GM18502 (cell line): ENCODE results near the gene CALD1.
A peak's percentile ranks its signal among the peaks of the same experiment; 100 is the strongest.

ENCODE experiments used
- ATAC-seq: cut with Tn5 transposase; IDR thresholded peaks from one replicate; pipeline ENCODE4 v1.9.1; 2021; ENCODE audit warnings: mild to moderate bottlenecking; ENCODE audit not compliant: unreplicated experiment, poor library complexity

CALD1 gene

DNA sequence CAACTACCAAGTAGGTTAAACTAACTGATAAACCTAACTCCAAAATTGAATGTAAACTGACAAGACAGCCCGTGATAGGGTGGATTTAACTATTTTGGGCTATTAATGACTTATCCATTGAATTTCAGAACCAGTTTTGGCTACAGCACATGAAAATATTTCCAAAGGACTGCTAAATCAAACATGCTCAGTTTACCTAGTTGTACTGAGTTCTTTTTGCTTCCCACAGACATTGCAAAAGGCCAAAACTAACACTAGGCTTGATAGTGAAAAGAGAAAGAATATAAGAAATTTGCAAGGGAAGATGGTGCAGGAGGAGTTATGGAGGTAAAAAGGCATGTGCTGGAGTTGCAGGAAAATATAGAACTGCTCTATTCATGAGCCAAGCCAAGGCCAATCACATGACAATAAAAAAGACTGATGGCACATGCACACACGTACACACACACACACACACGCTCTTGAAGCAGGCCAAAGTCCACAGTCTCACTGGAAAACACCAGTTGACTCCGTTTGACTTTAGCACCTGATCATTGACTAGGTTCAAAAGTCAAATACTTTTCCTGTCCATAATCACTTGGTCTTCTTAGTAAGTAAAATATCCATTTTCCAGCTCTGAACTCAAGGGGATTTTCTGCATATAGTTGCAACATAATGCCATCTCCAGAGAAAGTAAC, 130.9 kb downstream of the CALD1 start:
- ATAC-seq = no peak

DNA sequence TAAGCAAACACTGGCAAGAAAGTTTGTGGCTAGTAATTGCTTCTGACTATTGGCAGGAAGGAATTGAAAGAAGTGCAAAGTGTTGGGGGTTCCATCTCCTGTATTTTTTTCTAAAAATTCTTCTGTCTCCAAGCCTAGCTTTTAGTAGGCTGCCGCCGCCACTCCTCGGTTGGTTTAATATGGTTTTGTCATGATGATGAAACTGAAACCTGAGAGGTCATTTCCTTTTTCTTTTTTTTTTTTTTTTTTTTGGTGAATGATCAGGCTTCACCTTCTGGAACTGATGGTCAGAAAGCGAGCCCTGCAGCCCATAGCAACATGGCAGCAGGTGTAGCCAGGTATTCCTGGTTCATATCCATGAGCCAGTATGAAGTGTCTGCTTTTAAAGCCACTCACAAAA, 131.5 kb downstream of the CALD1 start:
- ATAC-seq = peak; percentile 50

DNA sequence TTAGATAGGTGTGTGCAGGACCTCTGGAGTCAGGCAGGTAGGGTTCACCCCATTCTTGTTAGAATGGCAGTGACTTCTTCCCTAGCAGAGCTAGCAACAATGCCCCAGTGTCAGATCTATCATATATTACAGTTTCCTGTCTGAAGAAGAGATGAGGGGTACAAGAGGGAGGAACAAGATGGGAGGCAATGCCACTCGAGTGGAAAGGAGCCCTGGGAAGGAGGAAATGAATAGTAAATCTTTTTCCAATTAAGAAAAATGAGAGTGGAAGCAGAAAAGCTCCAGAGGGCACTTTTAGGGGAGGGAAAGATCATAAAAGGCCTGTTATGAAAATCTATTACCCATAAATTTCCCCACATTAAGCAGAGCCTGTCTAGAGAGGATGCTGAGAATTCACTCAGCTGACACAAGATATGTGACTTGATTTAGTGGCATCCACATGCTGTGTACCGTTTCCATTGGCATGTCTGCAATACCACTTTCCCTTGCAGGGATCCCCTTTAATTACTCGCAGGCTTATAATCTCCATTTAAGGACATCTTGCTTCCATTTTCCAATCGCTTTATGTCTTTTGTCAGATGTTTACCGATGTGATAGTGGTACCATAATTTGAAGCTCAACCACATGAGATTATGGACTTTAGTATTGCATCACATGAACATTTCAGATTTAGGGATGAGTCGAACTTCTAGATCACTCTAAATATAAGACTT, 136.9 kb downstream of the CALD1 start:
- ATAC-seq = no peak

DNA sequence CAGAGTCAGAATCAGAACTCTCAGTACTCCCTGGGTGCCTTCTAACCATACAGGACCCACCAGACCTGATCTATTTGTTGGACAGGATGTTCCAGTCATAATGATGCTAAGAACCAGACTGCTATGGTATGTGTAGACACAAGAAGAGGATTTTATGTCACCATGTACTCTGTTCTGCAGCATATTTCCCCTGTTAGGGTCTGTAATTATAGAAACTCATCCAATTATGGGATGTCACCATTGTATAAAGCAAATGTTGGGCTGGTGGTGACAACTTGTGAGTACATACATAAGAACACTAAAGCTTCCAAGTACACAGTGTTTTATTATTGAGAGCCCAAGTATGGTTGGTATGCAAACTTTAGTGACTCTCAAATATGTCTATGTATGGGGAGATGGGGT, 139.8 kb downstream of the CALD1 start:
- ATAC-seq = peak; percentile 90

DNA sequence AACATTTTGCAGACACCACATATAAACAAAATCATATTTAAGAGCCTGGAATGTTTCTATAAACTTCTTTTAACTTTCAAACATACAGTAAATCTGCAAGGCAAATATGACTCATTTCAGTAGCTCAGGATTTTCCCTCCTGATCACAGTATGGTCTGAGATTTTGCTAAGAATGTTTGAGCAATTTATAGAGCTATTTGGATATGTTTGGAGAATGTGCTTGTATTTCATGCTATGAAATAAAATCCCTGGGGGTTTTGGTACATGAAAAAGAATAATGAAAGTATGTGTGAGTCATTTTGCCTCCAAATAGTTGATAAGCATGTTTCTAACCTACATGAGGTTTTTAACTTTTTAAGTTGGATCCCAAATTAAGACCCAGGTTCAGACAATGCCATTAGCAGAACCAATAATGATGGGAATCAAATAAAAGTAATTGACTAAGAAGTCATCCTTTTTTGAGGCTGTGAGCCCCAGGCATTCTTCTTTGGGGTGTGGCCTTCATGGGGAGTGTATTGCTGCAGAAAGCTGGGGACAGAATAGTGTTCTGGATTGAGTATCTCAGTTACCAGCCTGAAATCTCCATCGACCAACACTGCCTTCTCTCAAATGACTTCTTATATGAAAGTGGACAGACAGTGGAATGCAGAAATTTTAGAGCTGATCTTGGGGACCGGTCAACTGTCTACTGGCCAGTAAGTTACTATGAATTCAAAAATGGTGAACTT, 140.8 kb downstream of the CALD1 start:
- peak; percentile 59 for ATAC-seq

DNA sequence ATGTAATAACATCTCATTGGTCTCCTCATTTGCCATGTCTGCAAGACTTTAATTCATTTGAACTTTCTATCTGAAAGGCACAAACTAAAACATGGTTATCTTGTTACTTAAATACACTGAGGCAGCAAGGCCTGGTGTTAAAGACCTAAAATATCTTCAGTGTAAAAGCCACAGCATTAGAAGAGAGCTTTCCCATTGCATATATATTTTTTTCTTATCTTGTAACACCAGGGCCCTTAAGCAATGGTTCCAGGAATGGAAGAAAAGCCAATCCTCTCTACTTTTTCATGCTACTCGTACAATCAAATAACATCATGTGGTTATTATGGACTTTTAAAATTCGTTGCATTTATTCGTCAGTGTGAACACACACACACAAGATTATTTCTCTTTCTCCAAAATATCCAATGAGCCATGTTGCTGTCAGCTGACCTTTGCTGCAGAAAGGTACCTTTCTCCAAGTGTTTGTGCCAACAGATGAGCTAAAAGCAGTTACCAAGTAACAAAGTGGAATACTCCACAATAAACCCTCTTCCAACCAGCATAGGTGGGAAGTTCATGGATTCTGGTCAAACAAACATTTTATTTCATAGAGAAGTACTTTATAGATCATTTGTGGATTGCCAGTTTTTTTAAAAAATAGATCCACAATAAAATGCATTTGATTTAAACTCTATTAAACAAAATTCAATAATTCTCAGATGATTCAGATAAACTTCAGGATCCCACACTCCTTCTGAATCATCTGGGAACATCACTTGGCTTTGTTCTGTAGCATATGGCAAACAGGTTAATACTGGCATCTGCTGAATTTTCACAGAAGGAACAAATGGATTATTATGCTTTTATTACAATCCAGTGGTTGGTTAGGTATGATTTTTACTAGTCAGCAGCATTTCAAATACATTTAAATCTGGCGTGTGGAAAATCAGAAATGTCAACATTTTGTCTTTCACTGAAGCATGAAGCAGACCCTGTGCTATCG, 143.6 kb downstream of the CALD1 start:
- ATAC-seq = no peak

DNA sequence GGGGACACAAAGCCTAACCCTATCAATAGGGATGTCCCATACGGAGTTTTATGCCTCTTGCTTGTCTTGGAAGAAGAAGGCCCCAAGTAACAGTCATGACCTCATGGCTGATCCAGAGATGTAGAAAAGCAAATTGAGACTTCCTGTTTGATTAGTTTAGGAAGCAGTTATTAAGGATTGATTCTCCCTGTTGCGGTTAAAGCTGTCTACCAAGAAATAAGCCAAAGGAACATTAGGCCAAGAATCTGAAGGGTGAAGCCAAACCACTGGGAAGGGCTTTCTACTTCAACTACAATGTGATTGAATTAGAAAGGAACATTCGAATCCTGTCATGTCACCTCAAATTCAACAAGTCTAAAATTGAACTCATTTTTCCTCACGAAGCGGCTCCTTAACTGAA, 146.3 kb downstream of the CALD1 start:
- no peak for ATAC-seq

DNA sequence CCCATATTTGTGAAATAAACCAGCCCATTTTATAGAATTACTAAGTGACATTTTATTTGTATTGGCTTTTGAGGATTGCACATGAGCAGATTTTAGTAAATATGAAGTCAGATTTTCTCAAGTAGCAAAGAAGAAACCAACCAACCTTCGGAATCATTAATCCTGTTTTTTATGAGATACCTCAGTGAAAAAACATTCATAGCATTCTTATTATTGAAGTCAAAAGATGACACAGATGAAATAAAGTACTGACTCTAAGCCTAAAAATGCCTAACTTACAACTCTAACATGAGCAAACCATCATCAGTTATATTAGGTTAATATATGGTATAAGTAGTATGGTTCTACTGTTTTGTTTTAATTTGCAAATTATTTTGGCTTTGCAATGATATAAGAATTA, 147.0 kb downstream of the CALD1 start:
- ATAC-seq = no peak

DNA sequence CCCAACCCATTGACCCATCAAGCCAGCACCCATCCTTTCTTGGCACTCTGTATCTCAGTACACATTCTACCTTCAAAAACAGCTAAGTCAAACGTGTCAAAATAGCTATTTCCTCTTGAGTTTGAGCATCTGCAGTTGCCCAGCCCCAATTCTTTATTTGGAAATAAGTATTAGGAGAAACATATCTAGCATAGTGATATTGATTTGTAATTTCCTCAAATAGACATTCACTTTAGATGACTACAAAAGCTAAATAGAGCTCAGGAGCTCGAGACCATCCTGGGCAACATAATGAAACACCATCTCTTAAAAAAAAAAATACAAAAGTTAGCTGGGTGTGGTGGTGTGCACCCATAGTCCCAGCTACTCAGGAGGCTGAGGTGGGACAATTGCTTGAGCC, 147.6 kb downstream of the CALD1 start:
- no peak for ATAC-seq

DNA sequence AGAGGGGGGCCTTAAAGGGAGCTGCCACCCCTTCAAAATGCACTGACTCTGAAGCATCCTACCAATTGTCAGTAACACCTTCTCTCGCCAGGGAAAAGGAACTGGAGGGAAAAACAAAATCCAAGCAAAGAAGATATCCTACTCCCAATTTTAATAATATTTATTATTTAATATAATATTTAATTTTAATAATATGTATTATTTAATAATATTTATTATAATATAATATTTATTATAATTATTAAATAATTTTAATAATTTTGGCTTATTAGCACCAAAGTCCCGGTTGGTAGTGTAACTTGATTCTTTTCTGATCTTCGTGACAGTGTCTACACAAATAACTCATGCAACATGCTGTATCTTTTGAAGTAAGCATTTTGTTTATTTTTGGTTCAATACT, 148.3 kb downstream of the CALD1 start:
- no peak for ATAC-seq

DNA sequence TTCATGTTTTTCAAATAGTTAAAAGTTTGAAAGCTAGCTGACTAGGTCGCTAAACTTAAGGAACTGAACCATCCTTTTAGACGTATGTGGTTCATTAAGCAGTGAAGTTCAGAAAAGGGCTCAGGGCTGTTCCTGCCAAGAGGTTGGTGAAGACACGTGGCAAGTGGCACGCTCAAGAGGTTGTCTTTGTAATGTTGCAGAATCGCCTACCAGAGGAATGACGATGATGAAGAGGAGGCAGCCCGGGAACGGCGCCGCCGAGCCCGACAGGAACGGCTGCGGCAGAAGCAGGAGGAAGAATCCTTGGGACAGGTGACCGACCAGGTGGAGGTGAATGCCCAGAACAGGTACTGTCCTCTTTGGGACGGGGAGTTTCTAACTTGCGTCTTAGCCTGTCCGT, 149.1 kb downstream of the CALD1 start:
- no peak for ATAC-seq

DNA sequence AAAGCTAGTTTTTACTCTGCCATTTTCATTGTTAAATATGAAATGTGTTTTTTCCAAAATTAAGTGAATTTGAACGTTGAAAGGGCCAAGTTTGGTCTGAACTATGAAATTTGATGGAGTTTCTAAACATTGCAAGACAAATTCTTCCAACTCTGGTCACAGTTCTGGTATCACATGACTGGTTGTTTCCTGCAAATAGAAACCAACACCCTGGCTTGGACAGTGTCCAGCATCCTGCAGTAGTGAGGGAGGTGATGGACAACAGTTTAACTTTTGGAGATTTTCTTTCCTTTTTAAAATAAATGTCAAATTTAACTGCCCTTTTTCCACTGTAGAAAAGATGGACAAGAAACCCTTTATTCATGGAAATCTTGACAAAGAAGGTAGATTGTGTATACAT, 152.1 kb downstream of the CALD1 start:
- no peak for ATAC-seq

DNA sequence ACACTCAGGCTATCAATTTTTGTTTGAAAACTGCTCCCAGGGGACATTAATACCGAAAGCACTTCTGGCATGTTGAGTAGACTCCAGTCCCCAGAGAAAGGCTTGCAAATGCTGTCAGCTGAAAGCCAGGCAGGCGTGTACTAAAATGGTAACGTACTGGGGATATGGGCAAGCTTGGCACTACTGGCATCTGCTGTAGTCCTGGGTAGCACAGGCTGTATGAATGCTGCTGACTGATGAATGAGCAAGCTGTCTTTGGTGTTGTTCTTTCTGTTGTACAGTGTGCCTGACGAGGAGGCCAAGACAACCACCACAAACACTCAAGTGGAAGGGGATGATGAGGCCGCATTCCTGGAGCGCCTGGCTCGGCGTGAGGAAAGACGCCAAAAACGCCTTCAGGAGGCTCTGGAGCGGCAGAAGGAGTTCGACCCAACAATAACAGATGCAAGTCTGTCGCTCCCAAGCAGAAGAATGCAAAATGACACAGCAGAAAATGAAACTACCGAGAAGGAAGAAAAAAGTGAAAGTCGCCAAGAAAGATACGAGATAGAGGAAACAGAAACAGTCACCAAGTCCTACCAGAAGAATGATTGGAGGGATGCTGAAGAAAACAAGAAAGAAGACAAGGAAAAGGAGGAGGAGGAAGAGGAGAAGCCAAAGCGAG, 153.4 kb downstream of the CALD1 start:
- peak; percentile 70 for ATAC-seq

DNA sequence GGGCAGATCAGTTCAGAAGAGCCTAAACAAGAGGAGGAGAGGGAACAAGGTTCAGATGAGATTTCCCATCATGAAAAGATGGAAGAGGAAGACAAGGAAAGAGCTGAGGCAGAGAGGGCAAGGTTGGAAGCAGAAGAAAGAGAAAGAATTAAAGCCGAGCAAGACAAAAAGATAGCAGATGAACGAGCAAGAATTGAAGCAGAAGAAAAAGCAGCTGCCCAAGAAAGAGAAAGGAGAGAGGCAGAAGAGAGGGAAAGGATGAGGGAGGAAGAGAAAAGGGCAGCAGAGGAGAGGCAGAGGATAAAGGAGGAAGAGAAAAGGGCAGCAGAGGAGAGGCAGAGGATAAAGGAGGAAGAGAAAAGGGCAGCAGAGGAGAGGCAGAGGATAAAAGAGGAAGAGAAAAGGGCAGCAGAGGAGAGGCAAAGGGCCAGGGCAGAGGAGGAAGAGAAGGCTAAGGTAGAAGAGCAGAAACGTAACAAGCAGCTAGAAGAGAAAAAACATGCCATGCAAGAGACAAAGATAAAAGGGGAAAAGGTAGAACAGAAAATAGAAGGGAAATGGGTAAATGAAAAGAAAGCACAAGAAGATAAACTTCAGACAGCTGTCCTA, 154.1 kb downstream of the CALD1 start:
- ATAC-seq = no peak

DNA sequence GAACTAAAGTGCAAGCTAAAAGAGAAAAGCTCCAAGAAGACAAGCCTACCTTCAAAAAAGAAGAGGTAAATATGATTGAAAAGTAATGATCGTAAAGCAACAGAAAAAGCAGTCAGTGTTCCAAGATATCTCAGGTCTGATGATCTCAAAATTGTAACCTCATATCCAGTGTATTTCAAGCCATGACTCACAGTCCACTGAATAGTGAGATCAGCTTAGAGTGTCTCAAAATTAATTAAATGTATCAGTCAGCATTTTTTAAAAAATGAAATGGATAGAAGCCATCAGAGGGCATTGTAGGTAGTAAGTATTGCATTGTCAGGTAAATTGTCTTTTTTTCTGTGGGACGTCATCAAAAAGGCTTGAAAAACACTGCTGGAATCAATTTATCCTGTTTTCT, 156.3 kb downstream of the CALD1 start:
- no peak for ATAC-seq

DNA sequence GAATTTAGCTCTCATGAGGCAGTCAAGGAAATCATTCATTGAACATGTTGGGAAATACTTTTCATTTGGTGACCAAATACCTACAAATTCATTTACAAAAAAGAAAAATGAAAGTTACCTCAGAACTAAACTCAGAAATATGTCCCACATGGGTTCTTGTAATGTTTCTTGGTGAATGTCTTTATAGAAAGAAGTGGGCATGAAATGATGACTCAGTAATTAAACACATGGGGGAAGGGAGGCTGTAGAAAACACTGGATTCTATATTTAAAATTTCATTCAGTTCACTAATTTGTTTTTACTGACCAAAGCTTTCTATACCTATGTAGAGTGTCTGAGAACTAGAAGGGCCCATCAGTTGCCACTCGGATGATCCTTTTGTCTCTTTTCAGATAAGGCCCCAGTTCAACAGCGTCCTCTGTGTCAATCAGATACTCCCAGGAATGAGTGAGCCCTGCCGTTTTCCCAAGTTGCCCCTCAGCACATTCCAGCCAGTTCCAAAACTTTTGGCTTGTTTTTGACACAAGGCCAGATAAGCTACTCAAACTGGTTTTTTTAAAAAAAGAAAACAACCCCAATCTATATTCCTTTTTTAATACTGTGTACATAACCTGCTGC, 157.6 kb downstream of the CALD1 start:
- ATAC-seq = no peak

DNA sequence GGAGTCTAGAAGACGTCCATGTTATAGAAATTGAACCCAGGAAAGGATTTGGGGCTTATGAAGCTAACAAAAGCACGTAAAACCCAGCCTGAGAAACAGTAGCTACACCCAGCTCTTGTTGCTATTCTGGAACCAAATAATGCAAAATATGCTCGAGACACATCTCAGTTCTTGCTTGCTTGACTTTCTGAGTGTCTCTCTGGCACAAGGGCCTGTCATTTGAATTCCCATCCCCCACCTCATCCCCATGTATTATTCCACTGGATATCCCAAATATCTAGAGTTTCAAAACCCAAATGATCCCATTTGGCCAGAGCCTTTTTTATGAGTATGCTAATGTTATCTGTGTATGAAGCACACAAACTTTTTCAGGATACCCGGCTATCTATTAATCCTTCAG, 158.7 kb downstream of the CALD1 start:
- ATAC-seq = no peak

DNA sequence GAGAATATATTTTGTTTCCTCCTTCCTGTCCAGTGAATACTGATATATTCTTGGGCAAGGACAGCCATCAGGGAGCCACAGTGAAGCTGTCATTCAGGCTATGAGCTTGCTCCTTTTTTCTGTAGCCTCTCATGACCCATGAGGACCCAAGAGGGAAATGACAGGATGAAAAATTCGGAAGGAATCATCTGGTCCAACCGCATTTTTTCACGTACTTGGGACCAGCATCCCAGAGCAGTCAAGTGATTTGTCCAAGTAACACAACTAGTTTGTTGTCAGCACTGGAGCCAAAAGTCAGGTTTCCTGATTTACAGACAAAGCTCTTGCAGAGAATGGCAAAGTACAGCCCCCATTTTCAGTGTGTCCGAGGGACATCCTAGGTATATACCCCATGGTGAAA, 159.7 kb downstream of the CALD1 start:
- ATAC-seq = no peak

DNA sequence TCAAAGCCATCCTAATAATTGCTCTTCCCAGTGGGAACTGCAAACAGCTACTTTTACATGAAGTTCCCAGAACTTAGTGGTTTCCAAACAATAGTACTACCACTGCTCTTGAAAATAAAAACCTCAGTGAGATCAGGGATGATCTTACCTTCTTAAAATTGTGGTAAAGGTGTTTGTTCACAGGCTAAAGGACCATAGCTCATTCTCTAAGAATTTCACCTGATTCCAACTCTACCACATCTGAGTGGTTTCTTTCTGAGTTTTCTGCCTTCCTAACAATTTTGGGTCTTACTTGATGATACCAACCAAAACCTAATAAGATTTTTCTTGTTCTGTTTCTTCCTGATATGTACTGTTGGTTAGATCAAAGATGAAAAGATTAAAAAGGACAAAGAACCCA, 161.3 kb downstream of the CALD1 start:
- ATAC-seq = no peak
